ENCODE results near the gene ZNF197.

ZNF197 gene

GRCh38 chr3:44601749-44602148 is 23.1 kb upstream of the ZNF197 start:
- TF ChIP-seq CTCF (IDR thresholded peaks at IDR 0.05; ENCODE audit: low read length, missing control alignments): no peak
- no peak overlapping the region for H3K4me3 ChIP-seq (replicated peaks; ENCODE audit: low read depth, low read length)
- DNase-seq (ENCODE audit: low read depth): no peak

DNA sequence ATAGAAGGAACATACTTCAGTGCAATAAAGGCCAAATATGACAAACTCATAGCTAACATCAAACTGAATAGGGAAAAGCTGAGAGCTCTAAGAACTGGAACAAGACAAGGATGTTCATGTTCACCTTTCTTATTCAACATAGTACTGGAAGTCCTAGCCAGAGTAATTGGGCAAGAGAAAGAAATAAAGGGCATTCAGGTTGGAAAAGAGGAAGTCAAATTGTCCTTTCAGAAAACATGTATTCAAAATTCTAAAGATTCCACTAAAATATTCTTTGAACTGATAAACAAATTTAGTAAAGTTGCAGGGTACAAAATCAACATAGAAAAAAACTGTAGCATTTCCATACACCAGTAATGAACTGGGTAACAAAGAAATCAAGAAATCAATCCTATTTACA is 12.2 kb upstream of the ZNF197 start:
- no peak for TF ChIP-seq CTCF (IDR thresholded peaks at IDR 0.05; ENCODE audit: low read length, missing control alignments)
- no peak for DNase-seq (ENCODE audit: low read depth)
- no peak overlapping the region for H3K4me3 ChIP-seq (replicated peaks; ENCODE audit: low read depth, low read length)

GRCh38 chr3:44628716-44629115 is 3.9 kb downstream of the ZNF197 start:
- no peak for TF ChIP-seq CTCF (IDR thresholded peaks at IDR 0.05; ENCODE audit: low read length, missing control alignments)
- no peak overlapping the region for H3K4me3 ChIP-seq (replicated peaks; ENCODE audit: low read depth, low read length)
- DNase-seq (ENCODE audit: low read depth): no peak

GRCh38 chr3:44632193-44632592 is 7.4 kb downstream of the ZNF197 start:
- no peak overlapping the region for H3K4me3 ChIP-seq (replicated peaks; ENCODE audit: low read depth, low read length)
- TF ChIP-seq CTCF (IDR thresholded peaks at IDR 0.05; ENCODE audit: low read length, missing control alignments): no peak
- no peak for DNase-seq (ENCODE audit: low read depth)

- TF ChIP-seq CTCF (IDR thresholded peaks at IDR 0.05; ENCODE audit: low read length, missing control alignments): no peak
- no peak for DNase-seq (ENCODE audit: low read depth)
- H3K4me3 ChIP-seq (replicated peaks; ENCODE audit: low read depth, low read length): no peak overlapping the region
These were observed 17.5 kb downstream of the ZNF197 start for GRCh38 chr3:44642337-44642736.

GRCh38 chr3:44643024-44643423 is 18.2 kb downstream of the ZNF197 start:
- TF ChIP-seq CTCF (IDR thresholded peaks at IDR 0.05; ENCODE audit: low read length, missing control alignments): no peak
- H3K4me3 ChIP-seq (replicated peaks; ENCODE audit: low read depth, low read length): no peak overlapping the region
- no peak for DNase-seq (ENCODE audit: low read depth)

DNA sequence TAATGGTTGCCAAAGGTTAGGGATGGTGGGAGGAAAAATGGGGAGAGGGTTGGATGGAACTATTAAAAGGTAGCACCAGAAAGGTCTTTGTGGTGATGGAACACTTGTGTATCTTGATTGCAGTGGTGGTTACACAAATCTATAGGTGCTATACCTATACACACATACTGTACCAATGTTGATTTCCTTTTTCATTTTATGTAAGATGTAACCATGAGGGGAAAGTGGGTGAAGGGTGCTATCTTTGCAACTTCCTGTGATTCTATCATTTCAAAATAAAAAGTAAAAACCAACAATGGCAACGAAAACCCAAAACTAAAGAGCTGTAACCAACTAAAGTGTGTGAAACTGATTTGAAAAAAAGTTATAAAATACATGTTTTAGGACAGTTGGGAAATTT is 22.9 kb downstream of the ZNF197 start:
- no peak for TF ChIP-seq CTCF (IDR thresholded peaks at IDR 0.05; ENCODE audit: low read length, missing control alignments)

More for the DNA sequence above, 22.9 kb downstream of the ZNF197 start:
- DNase-seq (ENCODE audit: low read depth): no peak
- no peak overlapping the region for H3K4me3 ChIP-seq (replicated peaks; ENCODE audit: low read depth, low read length)
